ENCODE measurements around the gene MRGPRF.

Gene MRGPRF

GRCh38 chr11:68962527-68963250 lies 50.4 kb downstream of the MRGPRF start:
- H2AFZ ChIP-seq (ENCODE audit: low read length) = no peak overlapping the region
- H3K4me3 ChIP-seq (ENCODE audit: low read length, poor library complexity, severe bottlenecking) = no peak overlapping the region
- no peak overlapping the region for H3K4me2 ChIP-seq (ENCODE audit: low read depth, low read length, poor library complexity, severe bottlenecking)
- H3F3A ChIP-seq (ENCODE audit: low read depth) = no peaks in the 10 kb centered on the region
- no peaks in the 10 kb centered on the region for H3K9me2 ChIP-seq (replicated peaks; ENCODE audit: low read depth, low read length)
- H3K9ac ChIP-seq (ENCODE audit: low read depth, low read length, poor library complexity, severe bottlenecking) = no peak overlapping the region
- H3K36me3 ChIP-seq (ENCODE audit: insufficient read depth, low read length) = no peaks in the 10 kb centered on the region
- H3K27me3 ChIP-seq (ENCODE audit: insufficient read depth, low read length, poor library complexity, severe bottlenecking) = no peaks in the 10 kb centered on the region
- H3K4me1 ChIP-seq (ENCODE audit: insufficient read depth, low read length, poor library complexity, severe bottlenecking) = peaks cover 6% of the 10 kb centered on the region
- TF ChIP-seq CTCF (conservative IDR thresholded peaks at IDR 0.05; ENCODE audit: low read length) = no peak
- no peak for TF ChIP-seq EZH2phosphoT487 (IDR thresholded peaks at IDR 0.05; ENCODE audit: borderline replicate concordance)
- H3K79me2 ChIP-seq (ENCODE audit: insufficient read depth, low read length) = no peaks in the 10 kb centered on the region
- no peaks in the 10 kb centered on the region for H4K20me1 ChIP-seq (ENCODE audit: insufficient read depth, low read length, poor library complexity, severe bottlenecking)
- no peaks in the 10 kb centered on the region for H3K9me3 ChIP-seq (ENCODE audit: insufficient read depth, low read depth, low read length)

- Histone ChIP-seq H3K4me2 (ENCODE audit: low read depth, low read length, poor library complexity, severe bottlenecking) (no peak overlapping the region), H3F3A (ENCODE audit: low read depth) (no peaks in the 10 kb centered on the region), H3K4me3 (ENCODE audit: low read length, poor library complexity, severe bottlenecking) (no peak overlapping the region)
Observed at GRCh38 chr11:68961245-68961644, 51.8 kb downstream of the MRGPRF start.

GRCh38 chr11:68960294-68961071 lies 52.6 kb downstream of the MRGPRF start:
- Histone ChIP-seq H3K36me3 (ENCODE audit: insufficient read depth, low read length) (no peaks in the 10 kb centered on the region), H3K9me3 (ENCODE audit: insufficient read depth, low read depth, low read length) (no peaks in the 10 kb centered on the region), H3K4me1 (ENCODE audit: insufficient read depth, low read length, poor library complexity, severe bottlenecking) (no peaks in the 10 kb centered on the region), H3F3A (ENCODE audit: low read depth) (no peaks in the 10 kb centered on the region), H4K20me1 (ENCODE audit: insufficient read depth, low read length, poor library complexity, severe bottlenecking) (no peaks in the 10 kb centered on the region), H3K4me3 (ENCODE audit: low read length, poor library complexity, severe bottlenecking) (no peak overlapping the region), H3K9ac (ENCODE audit: low read depth, low read length, poor library complexity, severe bottlenecking) (no peak overlapping the region), H3K9me2 (replicated peaks; ENCODE audit: low read depth, low read length) (no peaks in the 10 kb centered on the region), H2AFZ (ENCODE audit: low read length) (no peak overlapping the region), H3K4me2 (ENCODE audit: low read depth, low read length, poor library complexity, severe bottlenecking) (no peak overlapping the region), H3K79me2 (ENCODE audit: insufficient read depth, low read length) (no peaks in the 10 kb centered on the region), H3K27me3 (ENCODE audit: insufficient read depth, low read length, poor library complexity, severe bottlenecking) (no peaks in the 10 kb centered on the region)
- no peak for TF ChIP-seq CTCF (conservative IDR thresholded peaks at IDR 0.05; ENCODE audit: low read length)
- TF ChIP-seq EZH2phosphoT487 (IDR thresholded peaks at IDR 0.05; ENCODE audit: borderline replicate concordance) = no peak

More at GRCh38 chr11:68961245-68961644, 51.8 kb downstream of the MRGPRF start:
- H3K9me3 ChIP-seq (ENCODE audit: insufficient read depth, low read depth, low read length) = no peaks in the 10 kb centered on the region
- no peak overlapping the region for H2AFZ ChIP-seq (ENCODE audit: low read length)
- H3K4me1 ChIP-seq (ENCODE audit: insufficient read depth, low read length, poor library complexity, severe bottlenecking) = peaks cover 3% of the 10 kb centered on the region
- no peaks in the 10 kb centered on the region for H4K20me1 ChIP-seq (ENCODE audit: insufficient read depth, low read length, poor library complexity, severe bottlenecking)
- no peaks in the 10 kb centered on the region for H3K79me2 ChIP-seq (ENCODE audit: insufficient read depth, low read length)
- TF ChIP-seq EZH2phosphoT487 (IDR thresholded peaks at IDR 0.05; ENCODE audit: borderline replicate concordance) (no peak), CTCF (conservative IDR thresholded peaks at IDR 0.05; ENCODE audit: low read length) (no peak)
- H3K9ac ChIP-seq (ENCODE audit: low read depth, low read length, poor library complexity, severe bottlenecking) = no peak overlapping the region
- H3K36me3 ChIP-seq (ENCODE audit: insufficient read depth, low read length) = no peaks in the 10 kb centered on the region
- H3K9me2 ChIP-seq (replicated peaks; ENCODE audit: low read depth, low read length) = no peaks in the 10 kb centered on the region
- no peaks in the 10 kb centered on the region for H3K27me3 ChIP-seq (ENCODE audit: insufficient read depth, low read length, poor library complexity, severe bottlenecking)

Measured in Loucy (cell line).